ENCODE results near the gene B3GNT9. TPM values are rescaled to one million over a fixed set of nuclear protein-coding genes. Genes with fewer than 3 reads are reported as not detected.

The B3GNT9 gene
- total RNA-seq, 1 donor = 42.4 TPM

GRCh38 chr16:67146523-67147357 lies 4.1 kb downstream of the B3GNT9 start:
- no peak overlapping the region for H3K4me3 ChIP-seq (ENCODE audit: low read depth, low read length)
- DNase-seq (ENCODE audit: low read depth) = no peak
- peak; percentile 6 for TF ChIP-seq CTCF (IDR thresholded peaks at IDR 0.05; ENCODE audit: insufficient read depth, low read length)

GRCh38 chr16:67145746-67146145 lies 5.1 kb downstream of the B3GNT9 start:
- TF ChIP-seq CTCF (IDR thresholded peaks at IDR 0.05; ENCODE audit: insufficient read depth, low read length) = no peak
- no peak overlapping the region for H3K4me3 ChIP-seq (ENCODE audit: low read depth, low read length)
- no peak for DNase-seq (ENCODE audit: low read depth)

GRCh38 chr16:67144943-67145342 lies 5.9 kb downstream of the B3GNT9 start:
- DNase-seq (ENCODE audit: low read depth) = no peak
- TF ChIP-seq CTCF (IDR thresholded peaks at IDR 0.05; ENCODE audit: insufficient read depth, low read length) = no peak
- H3K4me3 ChIP-seq (ENCODE audit: low read depth, low read length) = no peak overlapping the region

- no peak for TF ChIP-seq CTCF (IDR thresholded peaks at IDR 0.05; ENCODE audit: insufficient read depth, low read length)
- no peak for DNase-seq (ENCODE audit: low read depth)
- no peak overlapping the region for H3K4me3 ChIP-seq (ENCODE audit: low read depth, low read length)
These were observed 8.5 kb downstream of the B3GNT9 start for GRCh38 chr16:67142342-67142741.

GRCh38 chr16:67141391-67141790 lies 9.4 kb downstream of the B3GNT9 start:
- no peak for TF ChIP-seq CTCF (IDR thresholded peaks at IDR 0.05; ENCODE audit: insufficient read depth, low read length)
- H3K4me3 ChIP-seq (ENCODE audit: low read depth, low read length) = no peak overlapping the region

GRCh38 chr16:67137605-67138004 lies 13.2 kb downstream of the B3GNT9 start:
- no peak overlapping the region for H3K4me3 ChIP-seq (ENCODE audit: low read depth, low read length)
- TF ChIP-seq CTCF (IDR thresholded peaks at IDR 0.05; ENCODE audit: insufficient read depth, low read length) = no peak
- DNase-seq (ENCODE audit: low read depth) = peak; percentile 12

More at GRCh38 chr16:67141391-67141790, 9.4 kb downstream of the B3GNT9 start:
- DNase-seq (ENCODE audit: low read depth) = no peak
